GM12878 (cell line): ENCODE data around the gene FRMD5. TPM values are rescaled to one million over a fixed set of nuclear protein-coding genes. Genes with fewer than 3 reads are reported as not detected.

ENCODE experiments used
- ATAC-seq: fragments of 200-7000 bp; cut with Tn5 transposase; 3 replicates; pipeline ENCODE4 v1.9.1; 2020; ENCODE audit warnings: mild to moderate bottlenecking, moderate library complexity
- BruUV-seq: library from RNA; stranded (reverse); fragments of 400-500 nt; replicated peaks from 2 replicates; lab custom pipeline; 2021; lab: Mats Ljungman, UMichigan
- CTCF ChIA-PET: fragments of 300-600 bp; sonication (Branson Sonifier 250); formaldehyde crosslinking; extraction: SDS; loops from one replicate; lab custom pipeline; 2021; ENCODE audit warnings: inconsistent platforms; lab: Yijun Ruan, JAX
- POLR2A ChIA-PET: fragments of 350-600 bp; formaldehyde crosslinking; extraction: SDS; loops from one replicate; lab custom pipeline; 2021; ENCODE audit warnings: inconsistent platforms; lab: Charles Lee
- RAD21 ChIA-PET: fragments of 300-600 bp; sonication (Branson Sonifier 250); formaldehyde crosslinking; loops from one replicate; lab custom pipeline; 2023; ENCODE audit warnings: antibody characterized with exemption; ENCODE audit not compliant: unreplicated experiment; lab: Charles Lee
- SMC1A ChIA-PET: fragments of 300-600 bp; sonication (Branson Sonifier 250); formaldehyde crosslinking; loops from one replicate; lab custom pipeline; 2023; ENCODE audit not compliant: unreplicated experiment, uncharacterized antibody; lab: Charles Lee
- DNase-seq: peaks from one replicate; pipeline ENCODE4 v3.0.0-alpha.2; 2011; ENCODE audit warnings: low read depth, low spot score
- FAIRE-seq: peaks from 3 replicates; lab custom pipeline; 2011; peaks lifted over from hg19 to GRCh38; lab: Jason Lieb, UNC
- H2AFZ ChIP-seq: 2 replicates; pipeline ENCODE4 v1.6.0; 2011; ENCODE audit warnings: low read depth, low read length, control low read depth; ENCODE audit not compliant: control insufficient read depth
- H3K27ac ChIP-seq: 2 replicates; pipeline ENCODE4 v1.5.1; 2011; ENCODE audit warnings: control low read depth; ENCODE audit not compliant: control insufficient read depth, insufficient read depth
- H3K27me3 ChIP-seq, 2 experiments: replicated peaks in 1 of 2; 2 replicates each; pipeline versions ENCODE4 v1.6.0 to v1.6.1; 2011; ENCODE audit warnings: low read length in 1 of 2; ENCODE audit not compliant: control insufficient read depth in 2 of 2, insufficient read depth in 2 of 2
- H3K36me3 ChIP-seq, 2 experiments: 2 replicates each; pipeline ENCODE4 v1.5.1; 2011; ENCODE audit warnings: low read length in 1 of 2; ENCODE audit not compliant: control insufficient read depth in 2 of 2, insufficient read depth in 2 of 2
- H3K4me1 ChIP-seq: 2 replicates; pipeline ENCODE4 v1.6.1; 2011; ENCODE audit warnings: mild to moderate bottlenecking, low read length, moderate library complexity, mixed read lengths; ENCODE audit not compliant: control insufficient read depth, insufficient read depth
- H3K4me2 ChIP-seq: 2 replicates; pipeline ENCODE4 v1.6.0; 2011; ENCODE audit warnings: control low read depth; ENCODE audit not compliant: control insufficient read depth, insufficient read depth
- H3K4me3 ChIP-seq: fragments of 200-600 bp; sonication (generic); 2 replicates; pipeline ENCODE4 v1.5.1; 2016
- H3K79me2 ChIP-seq: 2 replicates; pipeline ENCODE4 v1.6.0; 2011; ENCODE audit warnings: low read length; ENCODE audit not compliant: control insufficient read depth, insufficient read depth
- H3K9ac ChIP-seq: 2 replicates; pipeline ENCODE4 v1.8.0; 2011; ENCODE audit warnings: low read length, control low read depth, mixed read lengths; ENCODE audit not compliant: control insufficient read depth, insufficient read depth
- H3K9me3 ChIP-seq: replicated peaks from 3 replicates; pipeline ENCODE4 v1.5.1; 2011; ENCODE audit warnings: mild to moderate bottlenecking, low read length; ENCODE audit not compliant: control insufficient read depth, insufficient read depth
- H4K20me1 ChIP-seq: 2 replicates; pipeline ENCODE4 v1.6.0; 2011; ENCODE audit not compliant: control insufficient read depth, insufficient read depth
- BCL11A ChIP-seq: IDR thresholded peaks from 2 replicates; pipeline ENCODE4 v1.6.1; 2011; ENCODE audit warnings: low read depth, low read length
- CBFB ChIP-seq: IDR thresholded peaks from 2 replicates; pipeline ENCODE4 v1.6.1; 2016; ENCODE audit warnings: antibody characterized with exemption, low read depth
- CEBPZ ChIP-seq: fragments of 150-350 bp; IDR thresholded peaks from 2 replicates; pipeline ENCODE4 v1.6.1; 2016; ENCODE audit warnings: low read depth, low read length
- CREB1 ChIP-seq: IDR thresholded peaks from 2 replicates; pipeline ENCODE4 v1.6.1; 2012; ENCODE audit warnings: low read depth, mild to moderate bottlenecking, inconsistent platforms
- CUX1 ChIP-seq: IDR thresholded peaks from 2 replicates; pipeline ENCODE4 v1.6.1; 2012; ENCODE audit warnings: improper control_type of control experiment, low read depth, low read length; ENCODE audit not compliant: insufficient replicate concordance
- NBN ChIP-seq: fragments of 450-650 bp; IDR thresholded peaks from 2 replicates; pipeline ENCODE4 v1.6.1; 2016
- POLR2AphosphoS2 ChIP-seq: IDR thresholded peaks from 2 replicates; pipeline ENCODE4 v1.6.1; 2011; ENCODE audit warnings: low read depth, mild to moderate bottlenecking, low read length, improper control_type of control experiment, moderate library complexity
- RAD51 ChIP-seq: fragments of 450-650 bp; IDR thresholded peaks from 2 replicates; pipeline ENCODE4 v1.6.1; 2016; ENCODE audit warnings: moderate library complexity, mild to moderate bottlenecking, inconsistent platforms
- RCOR1 ChIP-seq: conservative IDR thresholded peaks from 2 replicates; pipeline ENCODE4 v1.6.1; 2012; ENCODE audit warnings: low read depth, low read length, improper control_type of control experiment
- TAF1 ChIP-seq: IDR thresholded peaks from 2 replicates; pipeline ENCODE4 v1.6.1; 2011; ENCODE audit warnings: mild to moderate bottlenecking, low read depth, low read length, borderline replicate concordance
- TCF7 ChIP-seq: IDR thresholded peaks from 2 replicates; pipeline ENCODE4 v1.6.1; 2014; ENCODE audit warnings: antibody characterized with exemption, borderline replicate concordance
- ZNF384 ChIP-seq: IDR thresholded peaks from 2 replicates; pipeline ENCODE4 v1.6.1; 2012; ENCODE audit warnings: low read depth, mild to moderate bottlenecking, low read length, improper control_type of control experiment, borderline replicate concordance
- ZZZ3 ChIP-seq: IDR thresholded peaks from 2 replicates; pipeline ENCODE4 v1.6.1; 2011; ENCODE audit warnings: low read depth; ENCODE audit not compliant: control insufficient read depth, insufficient read length
- WGBS: methylation state at CpG from one replicate; pipeline ENCODE4 v1.1.6; 2016; ENCODE audit warnings: low lambda C conversion rate; ENCODE audit not compliant: insufficient replicate concordance, insufficient coverage; ENCODE audit errors: missing lambda C conversion rate; 5-methylcytosine and 5-hydroxymethylcytosine counted together
- in situ Hi-C: fragments of 300-500 bp; cut with MboI; formaldehyde crosslinking; loops from 9 replicates; pipeline ENCODE4 v1.14.3; 2018; ENCODE audit warnings: mixed read lengths
- intact Hi-C: fragments of 100-400 bp; cut with micrococcal nuclease; formaldehyde crosslinking; loops from one replicate; pipeline ENCODE4 v1.14.2; 2022; ENCODE audit not compliant: unreplicated experiment
- polyA plus RNA-seq, 11 experiments: library from polyadenylated mRNA; depleted of rRNA in 4 of 11; unstranded in 6 of 11; stranded (reverse) in 5 of 11; fragments of >200 nt; fragmentation: Nextera tagmentation in 4 of 11; fragmentation: Illumina TruSeq in 1 of 11; extraction: Ambion mirVana in 4 of 11; extraction: Trizol in 1 of 11; gene quantifications; 1 replicate in 1 of 11; 2 replicates in 10 of 11; pipeline versions ENCODE4 v1.2.1 to v1.2.3, GENCODE V29; 2011 to 2016; ENCODE audit warnings: inconsistent platforms in 2 of 11, missing spikeins in 2 of 11, low read depth in 1 of 11
- total RNA-seq, 4 experiments: library from RNA; depleted of rRNA in 3 of 4; stranded (reverse); fragments of >200 nt in 3 of 4; fragmentation: Illumina TruSeq in 1 of 4; extraction: Trizol in 1 of 4; gene quantifications; 2 replicates each; pipeline versions ENCODE4 v1.2.1 to v1.2.3, GENCODE V29; 2013 to 2021

Gene FRMD5
- total and polyA plus RNA-seq, 10 of the 15 experiments (the other 5 are each of a cell fraction or from before 2014, with no cell fraction given) = 0.26 to 6.4 (median 0.68) TPM; not detected in 1

- TF ChIP-seq ZZZ3 (no peak), RCOR1 (no peak)
Observed at GRCh38 chr15:44097552-44097951, 97.5 kb downstream of the FRMD5 start (continued).

GRCh38 chr15:44096596-44096995, 98.5 kb downstream of the FRMD5 start:
- no peaks in the 10 kb centered on the region for H3K79me2 ChIP-seq
- SMC1A ChIA-PET = no interaction called here
- no peaks in the 10 kb centered on the region for H3K4me1 ChIP-seq
- H3K27ac ChIP-seq = no peak overlapping the region
- no peak overlapping the region for H3K4me2 ChIP-seq
- no peaks in the 10 kb centered on the region for H3K27me3 ChIP-seq
- DNase-seq (no peak), FAIRE-seq (no peak), ATAC-seq (no peak)
- H3K9me3 ChIP-seq = no peaks in the 10 kb centered on the region
- no peaks in the 10 kb centered on the region for H3K36me3 ChIP-seq
- CTCF ChIA-PET = no interaction called here
- H3K9ac ChIP-seq = no peak overlapping the region
- no TSS peak for BruUV-seq
- intact Hi-C loops (no loop called here), in situ Hi-C loops (no loop called here)
- H3K4me3 ChIP-seq = no peak overlapping the region
- no peaks in the 10 kb centered on the region for H4K20me1 ChIP-seq
- POLR2A ChIA-PET = no interaction called here
- no peak for TF ChIP-seq CREB1
- TF ChIP-seq TCF7 = no peak
- TF ChIP-seq RAD51 = no peak
- TF ChIP-seq NBN = no peak
- TF ChIP-seq CUX1 = no peak
- no peak for TF ChIP-seq TAF1
- no peak for TF ChIP-seq POLR2AphosphoS2
- no peak for TF ChIP-seq CBFB
- no peak for TF ChIP-seq ZNF384
- no peak for TF ChIP-seq CEBPZ
- no peak for TF ChIP-seq BCL11A
- H2AFZ ChIP-seq = no peak overlapping the region
- WGBS = 88% methylated on average over 3 of the region's 3 CpGs
- RAD21 ChIA-PET = interaction anchor here (0.6 to 1.0 kb wide), 2 partner anchors 12 to 77 kb away, joined by 3 read pairs; no protein-coding TSS in a partner anchor
